NCI-H2171 treated with DMSO at 0.1 percent for 48 hours (cell line): ENCODE results near the gene ZNF526.
"Not testable (repeated sequence)": the region's sequence is repeated elsewhere in the genome, so short reads cannot be mapped to it uniquely, and the experiment has no call there.

Experiments used
- DNase-seq: peaks from one replicate; lab custom pipeline; 2025; lab: John Stamatoyannopoulos, UW

Gene ZNF526

GRCh38 chr19:42266928-42267603, 47.0 kb downstream of the ZNF526 start:
- not testable (repeated sequence) for DNase-seq

GRCh38 chr19:42267644-42268141, 47.6 kb downstream of the ZNF526 start:
- no peak for DNase-seq

DNA sequence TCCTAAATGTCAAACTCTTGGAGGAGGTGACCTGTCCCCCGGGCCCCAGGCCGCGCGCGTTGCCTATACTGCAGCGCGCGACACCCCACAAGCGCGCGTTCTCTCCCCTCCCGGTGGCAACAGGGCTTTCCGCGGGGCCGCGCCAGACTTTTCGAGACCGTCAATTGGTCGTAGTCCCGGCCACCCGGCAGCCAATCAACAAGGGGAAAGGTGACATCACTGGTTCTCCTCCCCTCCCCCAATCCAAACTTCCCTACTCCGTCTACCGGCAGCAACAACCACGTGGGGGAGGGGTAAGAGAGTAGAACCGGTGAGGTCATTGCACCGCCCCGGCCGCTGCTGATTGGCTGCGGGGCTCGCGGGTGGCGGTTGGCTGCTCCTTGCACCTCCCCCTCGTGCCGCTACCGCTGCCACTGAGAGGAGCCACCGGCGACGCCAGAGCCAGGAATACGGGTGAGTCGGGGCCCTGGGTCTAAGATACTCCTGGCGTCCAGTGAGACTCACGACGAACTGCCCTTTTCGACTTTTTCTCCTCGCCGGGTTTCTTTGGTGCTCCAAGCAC, 48.1 kb downstream of the ZNF526 start:
- peak; percentile 100 for DNase-seq

GRCh38 chr19:42268704-42269477, 48.8 kb downstream of the ZNF526 start, which contains the start of gene CIC:
TSS of gene CIC (plus strand) at chr19:42269252. CDS start at chr19:42271784, 2,532 bp downstream.
- peak; percentile 100 for DNase-seq

DNA sequence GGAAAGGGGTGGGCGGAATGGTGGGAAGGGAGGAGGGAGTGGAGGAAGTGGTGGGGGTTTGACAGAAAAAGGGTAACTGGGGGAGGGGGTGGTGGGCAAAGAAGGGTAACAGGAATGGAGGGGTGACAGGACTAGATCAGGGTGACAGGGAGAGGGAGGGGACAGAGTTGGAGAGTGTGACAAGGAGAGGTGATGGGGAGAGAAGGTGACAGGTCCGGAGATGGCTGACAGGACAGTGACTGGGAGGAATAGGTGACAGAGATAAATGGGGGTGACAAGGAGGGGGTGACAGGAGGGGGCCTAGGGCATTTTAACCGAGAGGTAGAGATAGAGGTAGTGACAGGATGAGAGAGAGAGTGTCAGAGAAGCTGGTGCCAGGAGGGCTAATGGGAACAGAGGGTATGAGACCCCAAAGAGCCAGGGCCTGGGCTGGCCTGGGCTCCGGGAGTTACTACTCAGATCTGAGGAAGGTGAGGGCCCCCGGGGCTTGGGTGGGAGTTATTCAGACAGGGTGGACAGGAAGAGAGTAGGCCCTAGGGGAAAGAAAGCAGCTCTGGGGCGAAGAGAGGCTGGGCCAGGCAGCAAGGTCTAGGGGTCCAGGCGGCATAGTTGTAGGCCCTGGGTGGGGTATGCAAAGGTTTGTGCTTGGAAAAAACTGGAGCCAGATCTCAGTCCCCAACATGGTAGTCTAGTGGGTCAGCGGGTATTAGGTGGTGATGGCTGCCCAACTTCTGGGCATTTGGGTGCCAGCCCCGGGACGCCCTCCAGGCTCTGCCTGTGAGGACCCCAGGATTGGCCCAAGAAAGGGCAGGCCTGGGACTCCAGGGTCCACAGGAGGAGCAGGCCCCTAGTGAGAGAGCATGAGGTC, 49.6 kb downstream of the ZNF526 start:
- DNase-seq, result peak; percentile 44

DNA sequence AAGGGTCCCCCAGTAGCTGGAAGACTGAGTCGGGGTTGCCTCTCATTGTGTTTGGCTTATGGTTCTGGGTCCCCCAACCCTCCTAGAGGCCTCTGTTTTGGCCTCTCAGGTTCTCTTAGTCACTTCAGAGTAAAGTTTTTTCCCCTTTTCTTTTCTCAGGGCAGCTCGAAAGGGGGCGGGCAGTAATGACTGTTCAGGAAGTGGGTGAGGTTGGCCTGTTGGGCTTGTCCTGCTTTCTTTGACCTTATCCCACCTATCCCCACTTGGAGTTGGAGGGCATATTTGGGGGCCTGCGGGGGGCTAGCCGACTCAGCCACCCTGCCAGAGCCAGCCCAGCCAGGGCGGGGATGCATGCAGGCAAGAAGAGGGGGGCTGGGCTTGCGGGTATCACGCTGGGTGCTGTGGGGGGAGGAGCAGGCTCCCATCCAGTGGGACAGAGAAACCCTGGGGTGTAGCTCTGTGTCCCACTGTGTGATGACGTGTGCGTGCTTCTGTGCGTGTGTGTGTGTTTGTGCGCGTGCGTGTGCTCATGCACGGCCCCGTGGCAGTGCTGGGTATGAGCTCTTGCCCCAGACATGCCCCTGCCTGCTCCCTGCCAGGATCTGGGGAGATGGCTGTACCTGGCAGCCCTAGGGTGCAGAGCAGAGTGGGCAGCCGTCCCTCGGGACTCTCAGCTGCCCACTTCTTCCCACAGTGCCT, 50.4 kb downstream of the ZNF526 start:
- DNase-seq, result peak; percentile 31

DNA sequence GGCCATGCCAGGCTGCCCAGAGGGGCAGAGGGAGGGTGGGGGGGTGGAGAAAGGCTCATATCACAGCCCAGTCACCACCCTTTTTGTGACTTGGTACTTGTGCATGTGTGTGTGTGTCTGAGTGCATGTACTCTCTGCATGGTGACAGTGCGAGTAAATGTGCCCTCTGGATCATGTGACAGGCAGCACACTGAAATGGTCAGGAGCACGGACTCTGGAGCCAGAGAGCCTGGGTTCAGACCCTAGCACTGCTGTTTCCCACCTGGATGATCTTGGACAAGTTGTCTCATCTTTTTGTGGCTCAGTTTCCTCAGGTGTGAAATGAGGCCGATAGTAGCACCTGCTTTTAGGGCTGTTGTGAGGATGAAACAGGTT, 50.9 kb downstream of the ZNF526 start:
- no peak for DNase-seq

DNA sequence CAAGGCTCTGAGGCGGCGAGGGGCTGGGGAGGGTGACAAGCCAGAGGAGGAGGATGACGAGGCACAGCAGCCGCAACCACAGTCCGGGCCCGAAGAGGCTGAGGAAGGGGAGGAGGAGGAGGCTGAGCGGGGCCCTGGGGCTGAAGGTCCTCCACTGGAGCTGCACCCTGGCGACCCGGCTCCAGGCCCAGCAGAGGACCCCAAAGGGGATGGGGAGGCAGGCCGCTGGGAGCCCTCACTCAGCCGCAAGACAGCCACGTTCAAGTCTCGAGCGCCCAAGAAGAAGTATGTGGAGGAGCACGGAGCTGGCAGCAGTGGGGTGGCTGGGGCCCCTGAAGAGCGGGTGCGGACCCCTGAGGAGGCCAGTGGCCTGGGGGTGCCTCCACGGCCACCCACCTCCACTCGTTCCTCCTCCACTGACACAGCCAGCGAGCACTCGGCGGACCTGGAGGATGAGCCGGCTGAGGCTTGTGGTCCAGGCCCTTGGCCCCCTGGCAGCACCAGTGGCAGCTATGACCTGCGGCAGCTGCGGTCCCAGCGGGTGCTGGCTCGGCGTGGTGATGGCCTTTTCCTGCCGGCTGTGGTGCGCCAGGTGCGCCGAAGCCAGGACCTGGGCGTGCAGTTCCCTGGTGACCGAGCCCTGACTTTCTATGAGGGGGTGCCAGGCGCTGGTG, 51.9 kb downstream of the ZNF526 start:
- no peak for DNase-seq

DNA sequence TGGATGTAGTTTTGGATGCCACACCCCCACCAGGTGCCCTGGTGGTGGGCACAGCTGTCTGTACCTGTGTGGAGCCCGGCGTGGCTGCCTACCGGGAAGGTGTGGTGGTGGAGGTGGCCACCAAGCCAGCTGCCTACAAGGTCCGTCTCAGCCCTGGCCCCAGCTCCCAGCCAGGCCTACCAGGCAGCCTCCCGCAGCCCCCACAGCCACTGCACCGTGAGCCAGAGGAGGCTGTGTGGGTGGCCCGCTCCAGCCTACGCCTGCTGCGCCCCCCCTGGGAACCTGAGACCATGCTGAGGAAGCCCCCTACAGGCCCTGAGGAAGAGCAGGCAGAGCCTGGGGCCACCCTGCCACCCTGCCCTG, 52.4 kb downstream of the ZNF526 start:
- DNase-seq, result no peak

DNA sequence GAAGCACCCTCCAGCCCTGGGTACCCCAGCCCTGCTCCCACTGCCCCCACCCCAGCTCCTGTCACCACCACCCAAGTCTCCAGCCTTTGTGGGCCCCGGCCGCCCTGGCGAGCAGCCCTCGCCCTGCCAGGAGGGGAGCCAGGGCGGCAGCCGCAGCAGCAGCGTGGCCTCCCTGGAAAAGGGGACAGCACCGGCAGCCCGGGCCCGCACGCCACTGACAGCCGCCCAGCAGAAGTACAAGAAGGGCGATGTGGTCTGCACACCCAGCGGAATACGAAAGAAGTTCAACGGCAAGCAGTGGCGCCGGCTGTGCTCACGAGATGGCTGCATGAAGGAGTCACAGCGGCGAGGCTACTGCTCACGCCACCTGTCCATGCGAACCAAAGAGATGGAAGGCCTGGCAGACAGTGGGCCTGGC, 52.9 kb downstream of the ZNF526 start:
- no peak for DNase-seq

GRCh38 chr19:42273407-42274064, 53.4 kb downstream of the ZNF526 start:
- DNase-seq, result no peak

GRCh38 chr19:42274065-42274682, 54.1 kb downstream of the ZNF526 start:
- DNase-seq, result no peak

DNA sequence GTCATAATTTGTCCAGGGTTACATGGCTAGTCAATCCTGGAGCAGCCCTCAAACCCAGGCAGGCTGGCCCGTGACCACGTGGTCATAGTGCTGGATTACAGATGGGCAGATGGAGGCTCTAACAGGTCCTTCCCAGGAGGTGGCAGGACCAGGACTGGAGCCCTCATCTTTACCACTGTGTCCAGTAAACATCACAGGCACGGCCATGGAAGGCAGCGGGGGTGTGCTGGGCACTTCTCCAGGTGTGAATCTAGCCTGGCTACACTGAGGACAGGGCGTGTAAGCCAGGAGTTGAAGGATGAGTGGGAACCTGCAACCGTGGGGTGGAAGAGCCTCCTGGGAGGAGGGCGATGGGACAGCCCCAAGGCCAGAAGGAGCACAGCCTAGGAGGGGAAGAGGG, 55.0 kb downstream of the ZNF526 start:
- no peak for DNase-seq

GRCh38 chr19:42275517-42275916, 55.4 kb downstream of the ZNF526 start:
- DNase-seq, result no peak

DNA sequence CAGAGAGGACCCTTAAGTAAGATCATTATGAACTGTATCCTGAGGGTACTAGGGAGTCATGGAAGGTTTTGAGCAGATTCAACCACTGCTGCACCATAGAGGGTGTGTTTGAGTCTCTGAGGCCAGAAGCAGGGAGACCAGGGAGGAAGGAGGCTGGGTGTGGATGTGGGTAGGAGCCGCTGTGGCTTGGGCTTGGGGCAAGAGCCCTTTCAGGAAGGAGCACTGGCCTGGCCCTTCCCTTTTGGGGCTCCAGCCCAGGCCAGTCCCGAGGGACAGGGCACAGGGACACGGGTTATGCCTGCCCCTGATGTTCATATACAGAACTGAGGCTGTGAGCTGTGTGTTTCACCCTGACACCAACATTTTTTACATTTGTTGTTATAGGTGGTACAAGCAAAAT, 56.2 kb downstream of the ZNF526 start:
- no peak for DNase-seq

GRCh38 chr19:42276821-42277220, 56.7 kb downstream of the ZNF526 start:
- no peak for DNase-seq
